ENCODE data around the gene DDRGK1.
"Not testable (repeated sequence)": the region's sequence is repeated elsewhere in the genome, so short reads cannot be mapped to it uniquely, and the experiment has no call there.

The DDRGK1 gene

DNA sequence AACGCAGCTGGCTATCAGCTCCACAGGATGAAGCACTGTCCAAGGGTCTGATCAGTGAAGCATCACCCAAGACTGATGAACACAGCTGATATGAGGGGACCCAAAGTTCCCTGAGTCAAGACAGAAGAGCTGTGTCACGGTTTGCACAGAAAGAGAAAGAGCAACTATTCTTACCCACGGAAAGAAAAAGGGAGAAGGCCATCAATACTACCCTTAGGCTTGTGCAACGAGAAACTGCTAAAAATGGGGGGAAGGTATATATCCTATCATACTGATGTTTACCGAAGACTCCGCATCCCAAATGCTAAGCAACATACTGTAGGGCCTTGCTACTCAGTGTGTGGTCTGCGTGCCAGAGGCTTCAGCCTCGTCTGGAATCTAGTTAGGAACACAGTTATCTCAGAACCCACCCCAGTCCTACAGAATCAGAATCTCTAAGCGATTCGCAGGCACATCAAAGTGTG, 45.5 kb downstream of the DDRGK1 start:
- Histone ChIP-seq H3K18ac (ENCODE audit: low read length) (no peak overlapping the region), H3K27me3 (ENCODE audit: control insufficient read depth in 3 of 3, insufficient read depth in 3 of 3, low read depth in 1 of 3, low read length in 3 of 3) (no peaks in the 10 kb centered on the region), H3K14ac (ENCODE audit: low read length) (no peak overlapping the region), H2BK12ac (ENCODE audit: low read length) (no peak overlapping the region), H4K91ac (ENCODE audit: low read depth, low read length, poor library complexity) (no peak overlapping the region), H2BK15ac (ENCODE audit: low read length) (no peak overlapping the region), H3K23ac (ENCODE audit: low read depth, low read length, poor library complexity) (no peak overlapping the region), H2AFZ (ENCODE audit: low read length) (peak overlapping the region; percentile 88), H3K36me3 (replicated peaks in 1 of 2; ENCODE audit: control insufficient read depth in 2 of 2, insufficient read depth in 2 of 2, low read length in 2 of 2) (peaks cover 0 to 18% of the 10 kb centered on the region in 2 donors), H2AK5ac (ENCODE audit: low read depth, low read length) (no peak overlapping the region), H3K4ac (ENCODE audit: low read length) (no peak overlapping the region), H2BK5ac (ENCODE audit: low read length) (no peak overlapping the region), H3K4me1 (ENCODE audit: control insufficient read depth in 2 of 2, insufficient read depth in 1 of 2, low read depth in 1 of 2, low read length in 2 of 2) (peaks cover 4% of the 10 kb centered on the region in 2 donors), H3K4me2 (ENCODE audit: insufficient read depth, low read length, poor library complexity, severe bottlenecking) (peak overlapping the region; percentile 81), H3K4me3 (ENCODE audit: low read length in 2 of 2) (peak overlapping the region; percentile 88 to 96), H3K27ac (replicated peaks; ENCODE audit: low read length) (no peak overlapping the region), H4K8ac (ENCODE audit: low read depth, low read length) (no peak overlapping the region), H2BK120ac (ENCODE audit: low read depth, low read length) (no peak overlapping the region), H3K79me1 (ENCODE audit: low read depth, low read length) (peaks cover 8% of the 10 kb centered on the region), H3K9ac (ENCODE audit: low read depth, low read length, poor library complexity) (peak overlapping the region; percentile 83), H3K9me3 (replicated peaks in 1 of 2; ENCODE audit: control insufficient read depth in 2 of 2, insufficient read depth in 1 of 2, low read depth in 1 of 2, low read length in 2 of 2) (no peaks in the 10 kb centered on the region)
- WGBS, 2 donors (ENCODE audit: extremely low coverage in 2 of 2, insufficient read length in 2 of 2, insufficient replicate concordance in 1 of 2): no CpG with 5 or more reads among the region's 10 CpGs
- DNase-seq (ENCODE audit: low spot score): no peak

GRCh38 chr20:3157817-3158216, 46.7 kb downstream of the DDRGK1 start:
- no peak overlapping the region for H2AK5ac ChIP-seq (ENCODE audit: low read depth, low read length)
- peaks cover 5% of the 10 kb centered on the region for H3K79me1 ChIP-seq (ENCODE audit: low read depth, low read length)
- no peaks in the 10 kb centered on the region for H3K27me3 ChIP-seq (ENCODE audit: control insufficient read depth in 3 of 3, insufficient read depth in 3 of 3, low read depth in 1 of 3, low read length in 3 of 3)
- no peak overlapping the region for H3K4me2 ChIP-seq (ENCODE audit: insufficient read depth, low read length, poor library complexity, severe bottlenecking)
- no peak overlapping the region for H2BK5ac ChIP-seq (ENCODE audit: low read length)
- H4K91ac ChIP-seq (ENCODE audit: low read depth, low read length, poor library complexity): no peak overlapping the region
- no peaks in the 10 kb centered on the region for H3K9me3 ChIP-seq (replicated peaks in 1 of 2; ENCODE audit: control insufficient read depth in 2 of 2, insufficient read depth in 1 of 2, low read depth in 1 of 2, low read length in 2 of 2)
- H3K23ac ChIP-seq (ENCODE audit: low read depth, low read length, poor library complexity): no peak overlapping the region
- H3K9ac ChIP-seq (ENCODE audit: low read depth, low read length, poor library complexity): no peak overlapping the region
- no peak overlapping the region for H3K4ac ChIP-seq (ENCODE audit: low read length)
- peaks cover 4% of the 10 kb centered on the region in 2 donors for H3K4me1 ChIP-seq (ENCODE audit: control insufficient read depth in 2 of 2, insufficient read depth in 1 of 2, low read depth in 1 of 2, low read length in 2 of 2)
- no peak overlapping the region for H2BK120ac ChIP-seq (ENCODE audit: low read depth, low read length)
- no peak overlapping the region for H3K27ac ChIP-seq (replicated peaks; ENCODE audit: low read length)
- H2AFZ ChIP-seq (ENCODE audit: low read length): no peak overlapping the region
- H2BK12ac ChIP-seq (ENCODE audit: low read length): no peak overlapping the region
- H3K18ac ChIP-seq (ENCODE audit: low read length): no peak overlapping the region
- H2BK15ac ChIP-seq (ENCODE audit: low read length): no peak overlapping the region
- no peak for DNase-seq (ENCODE audit: low spot score)
- H3K4me3 ChIP-seq (ENCODE audit: low read length in 2 of 2): no peak overlapping the region
- H4K8ac ChIP-seq (ENCODE audit: low read depth, low read length): no peak overlapping the region
- WGBS, 2 donors (ENCODE audit: extremely low coverage in 2 of 2, insufficient read length in 2 of 2, insufficient replicate concordance in 1 of 2): no CpG with 5 or more reads among the region's 11 CpGs
- H3K14ac ChIP-seq (ENCODE audit: low read length): no peak overlapping the region
- peaks cover 0 to 28% of the 10 kb centered on the region in 2 donors for H3K36me3 ChIP-seq (replicated peaks in 1 of 2; ENCODE audit: control insufficient read depth in 2 of 2, insufficient read depth in 2 of 2, low read length in 2 of 2)

DNA sequence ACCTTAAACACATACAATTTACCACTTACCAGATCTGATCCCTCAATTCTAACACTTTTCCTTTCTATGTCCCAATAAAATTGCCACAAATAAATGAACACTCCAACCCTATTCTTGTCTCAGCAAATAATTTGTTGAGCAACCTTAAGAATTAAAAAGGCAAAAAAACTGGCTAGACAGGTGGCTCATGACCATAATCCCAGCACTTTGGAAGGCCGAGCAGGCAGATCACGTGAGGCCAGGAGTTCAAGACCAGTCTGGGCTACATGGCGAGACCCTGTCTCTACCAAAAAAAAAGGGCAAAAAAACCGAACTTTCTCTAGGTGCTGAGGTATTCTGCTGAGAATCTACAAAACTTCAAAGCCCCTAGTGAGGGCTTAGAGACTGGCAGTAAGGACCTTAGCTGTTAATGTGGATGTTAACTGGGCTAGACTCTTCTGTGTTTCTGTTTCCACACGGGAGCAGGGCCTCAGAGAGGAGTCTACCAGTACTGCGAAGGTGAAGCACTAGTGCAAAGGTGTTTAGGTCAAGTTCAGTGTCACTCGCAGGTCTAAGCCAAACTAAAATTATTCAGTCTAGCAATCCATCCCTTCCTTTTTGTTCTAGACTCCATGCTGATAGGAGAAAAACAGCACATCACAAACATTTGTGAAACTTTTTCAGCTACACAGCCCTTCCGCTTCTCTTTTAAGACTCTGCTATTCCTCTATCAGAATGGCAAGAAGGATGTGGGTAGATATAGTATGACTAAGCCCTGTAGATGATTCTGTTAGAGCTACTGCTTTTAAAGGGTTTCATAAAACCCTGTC, 47.5 kb downstream of the DDRGK1 start:
- Histone ChIP-seq H4K8ac (ENCODE audit: low read depth, low read length) (no peak overlapping the region), H4K91ac (ENCODE audit: low read depth, low read length, poor library complexity) (no peak overlapping the region), H3K4me1 (ENCODE audit: control insufficient read depth in 2 of 2, insufficient read depth in 1 of 2, low read depth in 1 of 2, low read length in 2 of 2) (peaks cover 4% of the 10 kb centered on the region in 2 donors), H3K27ac (replicated peaks; ENCODE audit: low read length) (no peak overlapping the region), H3K9ac (ENCODE audit: low read depth, low read length, poor library complexity) (no peak overlapping the region), H3K9me3 (replicated peaks in 1 of 2; ENCODE audit: control insufficient read depth in 2 of 2, insufficient read depth in 1 of 2, low read depth in 1 of 2, low read length in 2 of 2) (no peaks in the 10 kb centered on the region), H2BK120ac (ENCODE audit: low read depth, low read length) (no peak overlapping the region), H3K18ac (ENCODE audit: low read length) (no peak overlapping the region), H3K23ac (ENCODE audit: low read depth, low read length, poor library complexity) (no peak overlapping the region), H3K4ac (ENCODE audit: low read length) (no peak overlapping the region), H2AFZ (ENCODE audit: low read length) (no peak overlapping the region), H3K4me3 (ENCODE audit: low read length in 2 of 2) (no peak overlapping the region), H3K36me3 (replicated peaks in 1 of 2; ENCODE audit: control insufficient read depth in 2 of 2, insufficient read depth in 2 of 2, low read length in 2 of 2) (peaks cover 0 to 32% of the 10 kb centered on the region in 2 donors), H3K4me2 (ENCODE audit: insufficient read depth, low read length, poor library complexity, severe bottlenecking) (no peak overlapping the region), H3K27me3 (ENCODE audit: control insufficient read depth in 3 of 3, insufficient read depth in 3 of 3, low read depth in 1 of 3, low read length in 3 of 3) (no peaks in the 10 kb centered on the region), H3K14ac (ENCODE audit: low read length) (no peak overlapping the region), H3K79me1 (ENCODE audit: low read depth, low read length) (peaks cover 5% of the 10 kb centered on the region), H2BK15ac (ENCODE audit: low read length) (no peak overlapping the region), H2BK5ac (ENCODE audit: low read length) (no peak overlapping the region), H2AK5ac (ENCODE audit: low read depth, low read length) (no peak overlapping the region), H2BK12ac (ENCODE audit: low read length) (no peak overlapping the region)
- WGBS, 2 donors (ENCODE audit: extremely low coverage in 2 of 2, insufficient read length in 2 of 2, insufficient replicate concordance in 1 of 2): no CpG with 5 or more reads among the region's 8 CpGs
- no peak for DNase-seq (ENCODE audit: low spot score)

GRCh38 chr20:3152057-3152644, 52.3 kb downstream of the DDRGK1 start:
- not testable (repeated sequence) for H3K4me3 ChIP-seq (ENCODE audit: low read length in 2 of 2); H2BK5ac ChIP-seq (ENCODE audit: low read length)

More at GRCh38 chr20:3152057-3152644, 52.3 kb downstream of the DDRGK1 start:
- H3K4me2 ChIP-seq (ENCODE audit: insufficient read depth, low read length, poor library complexity, severe bottlenecking); H2BK15ac ChIP-seq (ENCODE audit: low read length); H2AK5ac ChIP-seq (ENCODE audit: low read depth, low read length); H3K79me1 ChIP-seq (ENCODE audit: low read depth, low read length); H2BK120ac ChIP-seq (ENCODE audit: low read depth, low read length); DNase-seq (ENCODE audit: low spot score); H3K14ac ChIP-seq (ENCODE audit: low read length); H3K9me3 ChIP-seq (replicated peaks in 1 of 2; ENCODE audit: control insufficient read depth in 2 of 2, insufficient read depth in 1 of 2, low read depth in 1 of 2, low read length in 2 of 2); H2AFZ ChIP-seq (ENCODE audit: low read length); H3K27ac ChIP-seq (replicated peaks; ENCODE audit: low read length); H2BK12ac ChIP-seq (ENCODE audit: low read length); H3K27me3 ChIP-seq (ENCODE audit: control insufficient read depth in 3 of 3, insufficient read depth in 3 of 3, low read depth in 1 of 3, low read length in 3 of 3); H4K8ac ChIP-seq (ENCODE audit: low read depth, low read length); H3K4me1 ChIP-seq (ENCODE audit: control insufficient read depth in 2 of 2, insufficient read depth in 1 of 2, low read depth in 1 of 2, low read length in 2 of 2); H3K9ac ChIP-seq (ENCODE audit: low read depth, low read length, poor library complexity); H3K18ac ChIP-seq (ENCODE audit: low read length); H4K91ac ChIP-seq (ENCODE audit: low read depth, low read length, poor library complexity); H3K4ac ChIP-seq (ENCODE audit: low read length); H3K23ac ChIP-seq (ENCODE audit: low read depth, low read length, poor library complexity): not testable (repeated sequence)
- WGBS, 2 donors (ENCODE audit: extremely low coverage in 2 of 2, insufficient read length in 2 of 2, insufficient replicate concordance in 1 of 2): no CpG with 5 or more reads among the region's 10 CpGs
- peaks cover 15 to 73% of the 10 kb centered on the region in 2 donors for H3K36me3 ChIP-seq (replicated peaks in 1 of 2; ENCODE audit: control insufficient read depth in 2 of 2, insufficient read depth in 2 of 2, low read length in 2 of 2)
